ENCODE data around the gene STRADB. TPM values are rescaled to one million over a fixed set of nuclear protein-coding genes. Genes with fewer than 3 reads are reported as not detected.

Gene STRADB
- polyA plus RNA-seq, 1 donor from 2014 or later = 74.8 TPM

- Histone ChIP-seq H3K9ac (ENCODE audit: low read length) (no peak overlapping the region), H3K9me3 (ENCODE audit: low read length) (no peaks in the 10 kb centered on the region), H3K79me2 (replicated peaks; ENCODE audit: insufficient read depth, low read length) (no peaks in the 10 kb centered on the region), H3K27ac (ENCODE audit: low read length) (no peak overlapping the region), H4K20me1 (ENCODE audit: insufficient read depth) (no peaks in the 10 kb centered on the region), H3K4me2 (ENCODE audit: low read length) (no peak overlapping the region), H3K27me3 (ENCODE audit: insufficient read depth, low read depth, low read length) (no peaks in the 10 kb centered on the region), H2AFZ (ENCODE audit: low read depth, low read length) (no peak overlapping the region), H3K4me3 (ENCODE audit: low read length) (no peak overlapping the region), H3F3A (ENCODE audit: insufficient read depth, low read length, poor library complexity, severe bottlenecking) (no peaks in the 10 kb centered on the region), H3K9me2 (ENCODE audit: insufficient read depth, low read length) (no peaks in the 10 kb centered on the region), H3K36me3 (ENCODE audit: insufficient read depth, low read length) (no peaks in the 10 kb centered on the region)
- TF ChIP-seq TAF1 (IDR thresholded peaks at IDR 0.05; ENCODE audit: low read depth) (no peak), MXI1 (conservative IDR thresholded peaks at IDR 0.05; ENCODE audit: poor library complexity, severe bottlenecking) (no peak), EZH2 (IDR thresholded peaks at IDR 0.05; ENCODE audit: borderline replicate concordance, insufficient read depth, low read length, poor library complexity, severe bottlenecking) (no peak), RAD21 (conservative IDR thresholded peaks at IDR 0.05) (no peak), CTCF (IDR thresholded peaks at IDR 0.05; ENCODE audit: poor library complexity, severe bottlenecking) (no peak), REST (IDR thresholded peaks at IDR 0.05; ENCODE audit: borderline replicate concordance) (no peak), EP300 (conservative IDR thresholded peaks at IDR 0.05; ENCODE audit: poor library complexity, severe bottlenecking) (no peak), POLR2AphosphoS5 (IDR thresholded peaks at IDR 0.05) (no peak), SMC3 (conservative IDR thresholded peaks at IDR 0.05; ENCODE audit: poor library complexity) (no peak)
Measured at GRCh38 chr2:201430839-201431238, 20.7 kb upstream of the STRADB start.

GRCh38 chr2:201432038-201432620 is 19.4 kb upstream of the STRADB start:
- no peak overlapping the region for H2AFZ ChIP-seq (ENCODE audit: low read depth, low read length)
- no peaks in the 10 kb centered on the region for H3K9me3 ChIP-seq (ENCODE audit: low read length)
- H3F3A ChIP-seq (ENCODE audit: insufficient read depth, low read length, poor library complexity, severe bottlenecking) = no peaks in the 10 kb centered on the region
- H3K9ac ChIP-seq (ENCODE audit: low read length) = no peak overlapping the region
- no peaks in the 10 kb centered on the region for H3K9me2 ChIP-seq (ENCODE audit: insufficient read depth, low read length)
- H3K36me3 ChIP-seq (ENCODE audit: insufficient read depth, low read length) = no peaks in the 10 kb centered on the region
- no peaks in the 10 kb centered on the region for H3K79me2 ChIP-seq (replicated peaks; ENCODE audit: insufficient read depth, low read length)
- no peaks in the 10 kb centered on the region for H3K27me3 ChIP-seq (ENCODE audit: insufficient read depth, low read depth, low read length)
- no peaks in the 10 kb centered on the region for H4K20me1 ChIP-seq (ENCODE audit: insufficient read depth)
- H3K27ac ChIP-seq (ENCODE audit: low read length) = no peak overlapping the region
- H3K4me2 ChIP-seq (ENCODE audit: low read length) = no peak overlapping the region
- TF ChIP-seq POLR2AphosphoS5 (IDR thresholded peaks at IDR 0.05) (no peak), MXI1 (conservative IDR thresholded peaks at IDR 0.05; ENCODE audit: poor library complexity, severe bottlenecking) (no peak), TAF1 (IDR thresholded peaks at IDR 0.05; ENCODE audit: low read depth) (no peak), EZH2 (IDR thresholded peaks at IDR 0.05; ENCODE audit: borderline replicate concordance, insufficient read depth, low read length, poor library complexity, severe bottlenecking) (no peak), CTCF (IDR thresholded peaks at IDR 0.05; ENCODE audit: poor library complexity, severe bottlenecking) (no peak), REST (IDR thresholded peaks at IDR 0.05; ENCODE audit: borderline replicate concordance) (no peak), SMC3 (conservative IDR thresholded peaks at IDR 0.05; ENCODE audit: poor library complexity) (no peak), RAD21 (conservative IDR thresholded peaks at IDR 0.05) (no peak), EP300 (conservative IDR thresholded peaks at IDR 0.05; ENCODE audit: poor library complexity, severe bottlenecking) (no peak)
- H3K4me3 ChIP-seq (ENCODE audit: low read length) = no peak overlapping the region

Measured in neural cell (in vitro differentiated cells).